Central memory CD8-positive, alpha-beta T cell (primary cell): ENCODE data around the gene SLC9C2.
A peak's percentile ranks its signal among the peaks of the same experiment; 100 is the strongest.
"Not testable (repeated sequence)": the region's sequence is repeated elsewhere in the genome, so short reads cannot be mapped to it uniquely, and the experiment has no call there.

Experiments
- ATAC-seq: fragments of 150-1000 bp; cut with Tn5 transposase; replicated peaks from 2 replicates; pipeline ENCODE4 v1.10.0; 2022; ENCODE audit warnings: mild to moderate bottlenecking, moderate FRiP score, moderate number of reproducible peaks; ENCODE audit not compliant: poor library complexity, severe bottlenecking; ENCODE audit errors: extremely low read depth
- DNase-seq, 2 donors: peaks; one replicate each; pipeline ENCODE4 v3.0.0; 2021; ENCODE audit warnings: low spot score in 2 of 2
- H3K27ac Mint-ChIP-seq: one replicate; pipeline ENCODE4 v1.8.0; 2022; ENCODE audit warnings: low read depth, mild to moderate bottlenecking, moderate library complexity, mixed read lengths
- H3K27me3 Mint-ChIP-seq: one replicate; pipeline ENCODE4 v1.8.0; 2022; ENCODE audit warnings: mixed read lengths
- H3K36me3 Mint-ChIP-seq: one replicate; pipeline ENCODE4 v1.8.0; 2022; ENCODE audit warnings: mild to moderate bottlenecking, moderate library complexity, mixed read lengths; ENCODE audit not compliant: insufficient read depth
- H3K4me1 Mint-ChIP-seq: one replicate; pipeline ENCODE4 v1.8.0; 2022; ENCODE audit warnings: mixed read lengths
- H3K4me3 Mint-ChIP-seq: one replicate; pipeline ENCODE4 v1.8.0; 2022; ENCODE audit warnings: mild to moderate bottlenecking, moderate library complexity, mixed read lengths
- H3K9me3 Mint-ChIP-seq: one replicate; pipeline ENCODE4 v1.8.0; 2022; ENCODE audit warnings: mixed read lengths

SLC9C2 gene

GRCh38 chr1:173613086-173613485 is 10.2 kb upstream of the SLC9C2 start:
- not testable (repeated sequence) for H3K27ac Mint-ChIP-seq, H3K36me3 Mint-ChIP-seq, H3K27me3 Mint-ChIP-seq, H3K4me3 Mint-ChIP-seq, DNase-seq, ATAC-seq, H3K9me3 Mint-ChIP-seq
- peaks cover 12% of the 10 kb centered on the region for H3K4me1 Mint-ChIP-seq

GRCh38 chr1:173608503-173609216 is 5.8 kb upstream of the SLC9C2 start:
- H3K4me3 Mint-ChIP-seq = no peak overlapping the region
- no peak for DNase-seq
- ATAC-seq = no peak
- no peaks in the 10 kb centered on the region for H3K4me1 Mint-ChIP-seq
- H3K36me3 Mint-ChIP-seq = no peaks in the 10 kb centered on the region
- no peaks in the 10 kb centered on the region for H3K9me3 Mint-ChIP-seq
- peaks cover 6% of the 10 kb centered on the region for H3K27me3 Mint-ChIP-seq
- no peak overlapping the region for H3K27ac Mint-ChIP-seq

- no peak for DNase-seq
- Mint-ChIP-seq H3K9me3 (no peaks in the 10 kb centered on the region), H3K4me1 (peaks cover 10% of the 10 kb centered on the region), H3K27me3 (no peaks in the 10 kb centered on the region), H3K4me3 (peak overlapping the region; percentile 30), H3K36me3 (no peaks in the 10 kb centered on the region), H3K27ac (peak overlapping the region; percentile 34)
- no peak for ATAC-seq
These were observed 1.3 kb downstream of the SLC9C2 start for GRCh38 chr1:173601588-173601987.

- Mint-ChIP-seq H3K4me3 (no peak overlapping the region), H3K27me3 (no peaks in the 10 kb centered on the region), H3K9me3 (no peaks in the 10 kb centered on the region), H3K4me1 (peaks cover 9% of the 10 kb centered on the region), H3K27ac (no peak overlapping the region), H3K36me3 (no peaks in the 10 kb centered on the region)
- ATAC-seq (no peak), DNase-seq (no peak)
These were observed 6.6 kb downstream of the SLC9C2 start for GRCh38 chr1:173596097-173596825.

- not testable (repeated sequence) for H3K4me3 Mint-ChIP-seq, H3K4me1 Mint-ChIP-seq
These were observed 11.7 kb downstream of the SLC9C2 start for GRCh38 chr1:173591138-173591537.

GRCh38 chr1:173590557-173590956 is 12.3 kb downstream of the SLC9C2 start:
- ATAC-seq = no peak
- no peak overlapping the region for H3K27ac Mint-ChIP-seq
- no peak overlapping the region for H3K4me3 Mint-ChIP-seq
- H3K9me3 Mint-ChIP-seq = no peaks in the 10 kb centered on the region
- H3K4me1 Mint-ChIP-seq = peaks cover 7% of the 10 kb centered on the region
- H3K27me3 Mint-ChIP-seq = no peaks in the 10 kb centered on the region
- H3K36me3 Mint-ChIP-seq = no peaks in the 10 kb centered on the region
- no peak for DNase-seq

More at GRCh38 chr1:173591138-173591537, 11.7 kb downstream of the SLC9C2 start:
- H3K9me3 Mint-ChIP-seq, ATAC-seq, H3K36me3 Mint-ChIP-seq, H3K27ac Mint-ChIP-seq, DNase-seq, H3K27me3 Mint-ChIP-seq: not testable (repeated sequence)

- Mint-ChIP-seq H3K4me3 (no peak overlapping the region), H3K9me3 (no peaks in the 10 kb centered on the region), H3K27me3 (peaks cover 9% of the 10 kb centered on the region), H3K36me3 (no peaks in the 10 kb centered on the region), H3K27ac (no peak overlapping the region), H3K4me1 (no peaks in the 10 kb centered on the region)
- ATAC-seq (no peak), DNase-seq (no peak)
These were observed 21.3 kb downstream of the SLC9C2 start for GRCh38 chr1:173581383-173582079.

GRCh38 chr1:173580658-173581057 is 22.2 kb downstream of the SLC9C2 start:
- DNase-seq = no peak
- H3K4me1 Mint-ChIP-seq = no peaks in the 10 kb centered on the region
- H3K36me3 Mint-ChIP-seq = no peaks in the 10 kb centered on the region
- H3K27me3 Mint-ChIP-seq = peaks cover 9% of the 10 kb centered on the region
- H3K4me3 Mint-ChIP-seq = no peak overlapping the region
- H3K9me3 Mint-ChIP-seq = no peaks in the 10 kb centered on the region
- no peak overlapping the region for H3K27ac Mint-ChIP-seq
- no peak for ATAC-seq

- Mint-ChIP-seq H3K27me3 (peaks cover 9% of the 10 kb centered on the region), H3K4me1 (no peaks in the 10 kb centered on the region), H3K9me3 (no peaks in the 10 kb centered on the region), H3K36me3 (no peaks in the 10 kb centered on the region), H3K27ac (no peak overlapping the region), H3K4me3 (no peak overlapping the region)
- DNase-seq (no peak), ATAC-seq (no peak)
These were observed 22.8 kb downstream of the SLC9C2 start for GRCh38 chr1:173580071-173580470.

GRCh38 chr1:173573596-173573995 is 29.3 kb downstream of the SLC9C2 start:
- no peaks in the 10 kb centered on the region for H3K27me3 Mint-ChIP-seq
- DNase-seq = no peak
- no peaks in the 10 kb centered on the region for H3K9me3 Mint-ChIP-seq
- no peaks in the 10 kb centered on the region for H3K4me1 Mint-ChIP-seq
- no peak overlapping the region for H3K4me3 Mint-ChIP-seq
- no peak overlapping the region for H3K27ac Mint-ChIP-seq
- no peaks in the 10 kb centered on the region for H3K36me3 Mint-ChIP-seq
- no peak for ATAC-seq

GRCh38 chr1:173572201-173572873 is 30.5 kb downstream of the SLC9C2 start:
- Mint-ChIP-seq H3K9me3 (peaks cover 5% of the 10 kb centered on the region), H3K4me3 (no peak overlapping the region)
- ATAC-seq = no peak

GRCh38 chr1:173570370-173571007 is 32.4 kb downstream of the SLC9C2 start:
- peaks cover 14% of the 10 kb centered on the region for H3K9me3 Mint-ChIP-seq
- no peak overlapping the region for H3K4me3 Mint-ChIP-seq
- no peak overlapping the region for H3K27ac Mint-ChIP-seq
- peaks cover 21% of the 10 kb centered on the region for H3K27me3 Mint-ChIP-seq
- DNase-seq (no peak), ATAC-seq (no peak)
- no peaks in the 10 kb centered on the region for H3K4me1 Mint-ChIP-seq
- H3K36me3 Mint-ChIP-seq = no peaks in the 10 kb centered on the region

More at GRCh38 chr1:173572201-173572873, 30.5 kb downstream of the SLC9C2 start:
- no peak overlapping the region for H3K27ac Mint-ChIP-seq
- no peaks in the 10 kb centered on the region for H3K4me1 Mint-ChIP-seq
- H3K27me3 Mint-ChIP-seq = peaks cover 12% of the 10 kb centered on the region
- no peaks in the 10 kb centered on the region for H3K36me3 Mint-ChIP-seq
- DNase-seq = no peak
